NCI-H2171 treated with DMSO at 0.1 percent for 48 hours (cell line): ENCODE measurements around the gene DHX34.
"Not testable (repeated sequence)": the region's sequence is repeated elsewhere in the genome, so short reads cannot be mapped to it uniquely, and the experiment has no call there.

Source experiments
- DNase-seq: peaks from one replicate; lab custom pipeline; 2025; lab: John Stamatoyannopoulos, UW

The DHX34 gene

GRCh38 chr19:47389150-47389556, 40.0 kb downstream of the DHX34 start:
- DNase-seq = no peak

- DNase-seq = peak; percentile 47
Measured at GRCh38 chr19:47390533-47391488, 41.7 kb downstream of the DHX34 start.

GRCh38 chr19:47391510-47392223, 42.6 kb downstream of the DHX34 start:
- DNase-seq = peak; percentile 63

GRCh38 chr19:47398707-47399597, 49.8 kb downstream of the DHX34 start:
- no peak for DNase-seq

GRCh38 chr19:47402504-47402903, 53.4 kb downstream of the DHX34 start:
- no peak for DNase-seq

- no peak for DNase-seq
Measured at GRCh38 chr19:47404334-47405196, 55.5 kb downstream of the DHX34 start.

- no peak for DNase-seq
Measured at GRCh38 chr19:47405197-47405550, 56.1 kb downstream of the DHX34 start.

GRCh38 chr19:47405854-47406417, 56.8 kb downstream of the DHX34 start:
- DNase-seq = no peak

GRCh38 chr19:47406711-47407416, 57.7 kb downstream of the DHX34 start:
- DNase-seq = no peak

- no peak for DNase-seq
Measured at GRCh38 chr19:47407417-47407774, 58.3 kb downstream of the DHX34 start.

- no peak for DNase-seq
Measured at GRCh38 chr19:47408156-47408938, 59.2 kb downstream of the DHX34 start.

- DNase-seq = no peak
Measured at GRCh38 chr19:47411101-47411500, 62.0 kb downstream of the DHX34 start.

- DNase-seq = not testable (repeated sequence)
Measured at GRCh38 chr19:47411696-47412095, 62.6 kb downstream of the DHX34 start.

GRCh38 chr19:47413941-47414340, 64.8 kb downstream of the DHX34 start:
- DNase-seq = no peak

GRCh38 chr19:47414469-47414868, 65.4 kb downstream of the DHX34 start:
- no peak for DNase-seq

- DNase-seq = no peak
Measured at GRCh38 chr19:47415953-47416642, 67.0 kb downstream of the DHX34 start.

GRCh38 chr19:47416643-47416985, 67.5 kb downstream of the DHX34 start:
- DNase-seq = no peak

- DNase-seq = no peak
Measured at GRCh38 chr19:47417107-47417745, 68.1 kb downstream of the DHX34 start.
